HTERT RPE-1 (cell line): ENCODE results near the gene REG1B.
"Not testable (repeated sequence)": the region's sequence is repeated elsewhere in the genome, so short reads cannot be mapped to it uniquely, and the experiment has no call there.

Experiments
- in situ Hi-C: fragments of 300-500 bp; cut with MboI; formaldehyde crosslinking; loops from 4 replicates; pipeline ENCODE4 v1.14.3; 2020; ENCODE audit warnings: low sequenced_read_pairs

Gene REG1B

DNA sequence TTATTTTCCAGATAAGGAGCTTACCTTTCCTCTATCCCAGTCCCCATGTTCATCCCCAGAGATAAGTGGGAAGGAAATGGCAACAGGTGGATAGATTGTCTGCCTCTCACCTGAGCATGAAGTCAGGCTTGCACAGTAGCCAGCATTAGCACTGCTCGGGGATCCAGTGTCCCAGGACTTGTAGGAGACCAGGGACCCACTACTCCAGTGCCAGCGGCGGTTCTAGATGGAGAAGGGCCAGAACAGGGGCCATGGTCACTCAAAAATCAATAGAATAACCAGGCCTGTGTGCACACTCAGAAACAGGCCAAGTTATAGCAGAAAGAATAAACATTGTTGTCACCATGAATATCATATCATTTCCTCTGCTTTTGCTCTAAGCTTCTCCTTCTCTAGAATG, 2.4 kb downstream of the REG1B start:
- in situ Hi-C loops = no loop called here

DNA sequence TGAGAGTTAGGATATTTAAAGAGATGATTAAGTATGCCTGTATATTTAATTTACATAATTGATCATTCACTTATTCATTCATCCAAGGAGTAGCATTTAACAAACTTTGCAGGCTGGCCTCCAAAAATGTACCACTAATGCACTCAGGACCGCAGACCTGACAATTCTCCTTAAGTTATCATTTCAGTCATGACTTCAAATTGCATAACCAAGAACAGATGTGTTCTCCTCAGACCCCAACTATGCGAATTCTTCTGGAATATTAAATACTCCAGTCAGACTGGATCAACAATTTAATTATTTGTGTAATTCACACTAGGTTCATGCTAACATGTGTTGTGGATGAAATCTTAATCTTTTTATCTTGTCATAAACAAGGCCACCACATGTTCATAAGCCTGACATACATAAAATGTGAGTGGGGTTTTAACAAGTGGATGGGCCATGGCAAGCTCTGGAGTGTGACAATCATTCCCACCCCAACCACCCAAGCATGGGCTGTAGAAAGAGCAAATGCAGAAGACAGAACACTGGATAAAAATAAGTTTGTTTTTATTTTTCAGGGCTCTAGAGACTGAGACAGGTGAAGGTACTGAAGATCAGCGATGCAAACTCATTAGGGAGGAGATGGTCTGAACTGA, 3.2 kb downstream of the REG1B start:
- in situ Hi-C loops = no loop called here

DNA sequence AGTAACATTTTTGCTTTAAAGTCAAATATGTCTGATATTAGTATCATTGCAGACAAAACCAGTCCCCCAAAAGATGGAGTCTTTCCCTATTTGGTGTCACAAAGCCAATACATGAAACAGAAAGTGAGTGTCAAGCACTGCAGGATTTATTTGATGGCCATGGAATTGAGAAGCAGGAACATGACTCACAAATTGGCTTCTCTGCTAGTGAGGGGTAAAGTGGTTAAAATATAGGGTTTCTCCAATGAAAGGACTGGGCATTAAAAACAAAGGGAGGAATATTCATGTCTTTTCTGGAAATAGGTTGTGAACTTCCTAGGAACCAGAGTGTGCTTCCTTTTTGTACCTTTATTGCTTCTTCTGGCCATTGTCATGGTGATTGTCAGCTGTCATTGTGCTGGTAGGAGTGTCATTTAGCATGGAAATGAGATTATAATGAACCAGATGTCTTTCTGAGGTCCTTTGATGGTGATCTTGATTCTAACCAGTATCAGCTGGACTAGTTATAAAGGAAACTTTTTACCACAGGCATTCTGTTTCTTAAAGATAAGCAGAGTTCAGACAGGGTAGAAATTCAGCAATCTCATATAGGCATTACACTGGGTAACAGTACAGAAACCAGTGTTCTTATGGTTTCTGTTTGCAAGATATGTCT, 4.1 kb downstream of the REG1B start:
- in situ Hi-C loops = no loop called here

DNA sequence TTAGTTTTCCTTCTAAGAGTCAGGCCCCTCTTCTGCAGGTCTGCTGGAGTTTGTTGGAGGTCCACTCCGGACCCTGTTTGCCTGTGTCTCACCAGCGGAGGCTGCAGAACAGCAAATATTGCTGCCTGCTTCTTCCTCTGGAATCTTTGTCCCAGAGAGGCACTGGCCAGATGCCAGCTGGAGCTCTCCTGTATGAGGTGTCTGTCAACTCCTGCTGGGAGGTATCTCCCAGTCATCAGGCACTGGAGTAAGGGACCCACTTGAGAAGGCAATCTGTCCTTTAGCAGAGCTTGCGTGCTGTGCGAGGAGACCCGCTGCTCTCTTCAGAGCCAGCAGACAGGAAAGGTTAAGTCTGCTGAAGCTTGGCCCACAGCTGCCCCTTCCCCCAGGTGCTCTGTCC, 4.8 kb downstream of the REG1B start:
- in situ Hi-C loops = no loop called here

DNA sequence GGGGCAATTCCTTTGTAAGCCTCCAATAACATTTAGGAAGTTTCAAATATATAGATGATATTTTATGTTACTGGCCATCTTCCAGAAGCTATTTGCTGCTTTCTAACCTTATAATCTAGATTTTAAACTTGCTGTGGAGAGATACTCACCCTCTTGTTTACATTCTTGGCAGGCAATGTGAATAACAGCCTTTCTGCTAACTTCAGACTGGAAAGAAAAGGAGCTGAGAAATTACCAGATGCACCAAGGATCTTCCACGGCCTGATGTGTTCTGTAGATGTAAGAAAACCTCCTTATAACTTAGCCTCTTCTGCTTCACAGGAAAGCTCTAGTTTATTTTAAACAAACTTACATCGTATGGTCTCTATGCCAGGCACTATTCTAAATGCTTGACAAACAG, 16.7 kb downstream of the REG1B start:
- in situ Hi-C loops = no loop called here

DNA sequence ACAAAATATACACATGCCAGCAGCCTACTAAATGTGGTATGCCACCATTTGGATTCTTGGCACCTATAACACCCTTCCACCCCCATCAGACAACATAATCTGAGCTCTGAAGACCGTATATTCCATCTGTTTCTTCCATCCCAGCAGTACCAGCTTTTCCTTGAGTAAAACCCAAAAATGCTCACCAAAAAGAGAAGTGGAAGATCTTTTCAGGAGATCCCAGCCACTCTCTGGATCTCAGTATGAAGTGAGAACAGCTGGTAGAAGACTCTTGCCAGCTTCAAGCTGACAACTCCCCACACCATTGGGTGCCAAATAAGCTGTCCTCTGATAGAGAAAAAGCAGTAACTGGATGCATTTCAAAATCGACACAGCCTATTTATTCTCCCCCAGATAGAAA, 22.6 kb downstream of the REG1B start:
- in situ Hi-C loops = no loop called here

DNA sequence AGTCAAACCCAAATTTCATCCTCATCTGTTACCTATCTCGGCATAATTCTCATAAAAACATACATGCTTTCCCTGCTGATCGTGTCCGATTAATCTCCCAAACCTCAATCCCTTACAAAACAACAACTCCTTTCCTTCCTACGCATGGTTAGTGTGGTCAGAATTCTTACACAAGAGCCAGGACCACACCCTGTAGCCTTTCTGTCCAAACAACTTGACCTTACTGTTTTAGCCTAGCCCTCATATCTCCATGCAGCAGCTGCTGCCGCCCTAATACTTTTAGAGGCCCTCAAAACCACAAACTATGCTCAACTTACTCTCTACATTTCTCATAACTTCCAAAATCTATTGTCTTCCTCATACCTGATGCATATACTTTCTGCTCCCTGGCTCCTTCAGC, 33.0 kb downstream of the REG1B start:
- in situ Hi-C loops = not testable (repeated sequence)

DNA sequence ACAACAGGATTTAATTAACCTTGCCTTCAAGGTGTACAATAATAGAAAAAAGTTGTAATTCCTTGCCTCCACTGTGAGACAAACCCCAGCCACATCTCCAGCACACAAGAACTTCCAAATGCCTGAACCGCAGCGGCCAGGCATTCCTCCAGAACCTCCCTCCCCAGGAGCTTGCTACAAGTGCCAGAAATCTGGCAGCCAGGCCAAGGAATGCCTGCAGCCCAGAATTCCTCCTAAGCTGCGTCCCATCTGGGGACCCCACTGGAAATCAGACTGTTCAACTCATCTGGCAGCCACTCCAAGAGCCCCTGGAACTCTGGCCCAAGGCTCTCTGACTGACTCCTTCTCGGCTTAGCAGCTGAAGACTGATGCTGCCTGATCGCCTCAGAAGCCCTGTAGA, 34.3 kb downstream of the REG1B start:
- in situ Hi-C loops = not testable (repeated sequence)

DNA sequence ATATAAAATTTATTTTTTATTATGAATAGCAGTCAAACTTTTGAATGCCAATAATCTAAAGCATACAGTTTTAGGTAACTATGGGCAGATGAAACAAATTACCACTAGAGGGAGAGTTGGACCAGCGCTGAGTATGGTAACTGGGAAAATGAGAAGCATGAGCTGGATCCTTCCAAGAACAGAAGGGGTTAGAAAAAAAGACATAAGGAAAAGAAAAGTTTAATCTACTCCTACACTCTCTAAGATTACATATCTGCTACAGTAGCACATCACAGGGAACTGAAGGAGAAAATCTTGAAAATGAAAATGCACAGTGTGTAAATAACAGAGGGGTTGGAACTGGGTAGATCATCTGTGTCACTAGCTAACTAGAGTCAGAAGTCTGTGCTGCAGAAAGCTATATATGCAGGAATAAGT, 46.8 kb downstream of the REG1B start:
- in situ Hi-C loops = no loop called here

DNA sequence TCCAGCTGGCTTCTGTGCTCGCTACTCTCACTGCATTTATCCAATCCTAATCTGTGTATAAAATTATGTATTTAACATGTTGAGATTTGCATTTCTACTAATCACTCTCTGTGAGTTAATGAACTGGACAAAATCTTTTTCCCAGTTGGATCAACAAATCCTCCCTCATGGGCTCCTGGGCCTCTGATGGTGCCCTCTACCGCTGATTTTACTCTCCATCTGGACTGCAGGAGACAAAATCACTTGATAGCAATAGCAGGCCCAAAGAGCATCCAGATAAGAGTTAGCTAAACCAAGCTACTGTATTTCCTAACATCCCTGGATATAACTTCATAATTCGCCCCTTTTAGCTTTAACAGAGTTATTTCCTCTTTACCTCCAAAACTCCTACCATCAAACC, 47.8 kb downstream of the REG1B start:
- in situ Hi-C loops = no loop called here
